Keratinocyte (primary cell): Measurements from ENCODE around the gene ATXN7. TPM values are rescaled to one million over a fixed set of nuclear protein-coding genes. Genes with fewer than 3 reads are reported as not detected.

Experiments used
- DNase-seq: peaks from one replicate; pipeline ENCODE4 v3.0.0-alpha.2; 2011; ENCODE audit warnings: low read depth, missing footprints, low spot score
- FAIRE-seq: peaks from 2 replicates; lab custom pipeline; 2011; peaks lifted over from hg19 to GRCh38; lab: Jason Lieb, UNC
- H2AFZ ChIP-seq: 2 replicates; pipeline ENCODE4 v1.6.0; 2012; ENCODE audit warnings: low read length, control low read depth, inconsistent platforms; ENCODE audit not compliant: control insufficient read depth
- H3K27ac ChIP-seq: 2 replicates; pipeline ENCODE4 v1.5.1; 2011; ENCODE audit warnings: low read length; ENCODE audit not compliant: control insufficient read depth, insufficient read depth
- H3K27me3 ChIP-seq: 3 replicates; pipeline ENCODE4 v1.6.0; 2011; ENCODE audit warnings: low read length; ENCODE audit not compliant: control insufficient read depth, insufficient read depth; ENCODE audit errors: extremely low read depth
- H3K36me3 ChIP-seq, 2 experiments: 2 replicates in 1 of 2; 3 replicates in 1 of 2; pipeline ENCODE4 v1.5.1; 2011; ENCODE audit warnings: low read length in 2 of 2, mild to moderate bottlenecking in 1 of 2; ENCODE audit not compliant: control insufficient read depth in 2 of 2, insufficient read depth in 2 of 2; ENCODE audit errors: extremely low read depth in 1 of 2
- H3K4me1 ChIP-seq: 3 replicates; pipeline ENCODE4 v1.5.1; 2011; ENCODE audit warnings: low read length; ENCODE audit not compliant: control insufficient read depth, insufficient read depth; ENCODE audit errors: extremely low read depth
- H3K4me2 ChIP-seq: 3 replicates; pipeline ENCODE4 v1.6.0; 2011; ENCODE audit warnings: low read depth, low read length; ENCODE audit not compliant: control insufficient read depth, insufficient read depth; ENCODE audit errors: extremely low read depth
- H3K4me3 ChIP-seq, 3 experiments: fragments of 200-600 bp in 1 of 3; sonication (generic) in 1 of 3; 2 replicates in 2 of 3; 3 replicates in 1 of 3; pipeline ENCODE4 v1.5.1; 2011 to 2016; ENCODE audit warnings: low read length in 3 of 3, mild to moderate bottlenecking in 3 of 3, control low read depth in 2 of 3, inconsistent platforms in 1 of 3, low read depth in 1 of 3, mixed read lengths in 1 of 3, mixed run types in 1 of 3, moderate library complexity in 1 of 3; ENCODE audit not compliant: control insufficient read depth in 2 of 3, insufficient read depth in 2 of 3; ENCODE audit errors: extremely low read depth in 1 of 3
- H3K79me2 ChIP-seq: 2 replicates; pipeline ENCODE4 v1.6.0; 2012; ENCODE audit warnings: low read length; ENCODE audit not compliant: control insufficient read depth, insufficient read depth
- H3K9ac ChIP-seq: 3 replicates; pipeline ENCODE4 v1.6.0; 2011; ENCODE audit warnings: low read length; ENCODE audit not compliant: control insufficient read depth, insufficient read depth; ENCODE audit errors: extremely low read depth
- H3K9me1 ChIP-seq: 3 replicates; pipeline ENCODE4 v1.6.0; 2011; ENCODE audit warnings: low read length; ENCODE audit not compliant: control insufficient read depth, insufficient read depth; ENCODE audit errors: extremely low read depth
- H3K9me3 ChIP-seq: 2 replicates; pipeline ENCODE4 v1.5.1; 2012; ENCODE audit warnings: low read depth, low read length; ENCODE audit not compliant: control insufficient read depth
- H4K20me1 ChIP-seq: 3 replicates; pipeline ENCODE4 v1.6.0; 2011; ENCODE audit warnings: low read length; ENCODE audit not compliant: control insufficient read depth, insufficient read depth; ENCODE audit errors: extremely low read depth
- CTCF ChIP-seq, 3 experiments: IDR thresholded peaks in 1 of 3; conservative IDR thresholded peaks in 1 of 3; optimal IDR thresholded peaks in 1 of 3; 2 replicates in 2 of 3; 3 replicates in 1 of 3; pipeline versions ENCODE3 to v1.5.1; 2011; ENCODE audit warnings: low read length in 3 of 3, mild to moderate bottlenecking in 3 of 3, moderate library complexity in 2 of 3, control low read depth in 1 of 3, inconsistent platforms in 1 of 3; ENCODE audit not compliant: insufficient read depth in 2 of 3; ENCODE audit errors: extremely low read depth in 1 of 3
- EZH2 ChIP-seq: IDR thresholded peaks from one replicate; pipeline ENCODE4 v1.6.1; 2012; ENCODE audit warnings: inconsistent platforms, mild to moderate bottlenecking, low read length, moderate library complexity
- dilution Hi-C: fragments of 300-500 bp; cut with MboI; formaldehyde crosslinking; loops from one replicate; pipeline ENCODE4 v1.7.0; 2020; ENCODE audit warnings: low sequenced_read_pairs; ENCODE audit not compliant: extremely low pct_ligation_motif_present
- polyA plus RNA-seq, 5 experiments: library from polyadenylated mRNA; depleted of rRNA in 3 of 5; stranded (reverse) in 3 of 5; stranded (forward) in 1 of 5; unstranded in 1 of 5; fragments of >200 nt; gene quantifications; 1 replicate in 1 of 5; 2 replicates in 3 of 5; 3 replicates in 1 of 5; pipeline versions ENCODE4 v1.2.1 to v1.2.3, GENCODE V29; 2011 to 2012; ENCODE audit warnings: missing spikeins in 2 of 5, low read depth in 1 of 5, low replicate concordance in 1 of 5

Gene ATXN7
- polyA plus RNA-seq, 1 donor (not counting 4 experiments of a cell fraction or from before 2014, with no cell fraction given) = 8.8 TPM

- Histone ChIP-seq H3K9me3 (no peaks in the 10 kb centered on the region), H3K4me1 (peaks cover 4% of the 10 kb centered on the region), H4K20me1 (peaks cover 5% of the 10 kb centered on the region), H3K79me2 (peaks cover 78% of the 10 kb centered on the region), H3K9me1 (no peaks in the 10 kb centered on the region), H3K36me3 (peaks cover 0 to 3% of the 10 kb centered on the region in 2 experiments), H3K9ac (no peak overlapping the region), H3K27ac (no peak overlapping the region), H2AFZ (no peak overlapping the region), H3K4me3 (no peak overlapping the region), H3K4me2 (no peak overlapping the region), H3K27me3 (no peaks in the 10 kb centered on the region)
- no peak for DNase-seq
- dilution Hi-C loops = no loop called here
- no peak for FAIRE-seq
- no peak for TF ChIP-seq EZH2
- TF ChIP-seq CTCF (optimal IDR thresholded peaks at IDR 0.05 in 1 of 3, IDR thresholded peaks at IDR 0.05 in 1 of 3, conservative IDR thresholded peaks at IDR 0.05 in 1 of 3; ENCODE audit: extremely low read depth in 1 of 3, insufficient read depth in 2 of 3, low read length in 3 of 3) = no peak
These were observed 14.9 kb downstream of the ATXN7 start for GRCh38 chr3:63878394-63879060.

GRCh38 chr3:63880653-63881052, 17.0 kb downstream of the ATXN7 start:
- FAIRE-seq (no peak), DNase-seq (no peak)
- H4K20me1 ChIP-seq = peaks cover 5% of the 10 kb centered on the region
- H2AFZ ChIP-seq = no peak overlapping the region
- no peak overlapping the region for H3K9ac ChIP-seq
- dilution Hi-C loops = no loop called here
- H3K36me3 ChIP-seq = peaks cover 0 to 3% of the 10 kb centered on the region in 2 experiments
- H3K4me2 ChIP-seq = no peak overlapping the region
- no peak overlapping the region for H3K4me3 ChIP-seq
- no peaks in the 10 kb centered on the region for H3K9me3 ChIP-seq
- H3K27me3 ChIP-seq = no peaks in the 10 kb centered on the region
- H3K79me2 ChIP-seq = peaks cover 64% of the 10 kb centered on the region
- no peaks in the 10 kb centered on the region for H3K9me1 ChIP-seq
- H3K27ac ChIP-seq = no peak overlapping the region
- TF ChIP-seq CTCF (optimal IDR thresholded peaks at IDR 0.05 in 1 of 3, IDR thresholded peaks at IDR 0.05 in 1 of 3, conservative IDR thresholded peaks at IDR 0.05 in 1 of 3; ENCODE audit: extremely low read depth in 1 of 3, insufficient read depth in 2 of 3, low read length in 3 of 3) (no peak), EZH2 (no peak)
- peaks cover 4% of the 10 kb centered on the region for H3K4me1 ChIP-seq
